ENCODE data around the gene FIBP. TPM values are rescaled to one million over a fixed set of nuclear protein-coding genes. Genes with fewer than 3 reads are reported as not detected.
A peak's percentile ranks its signal among the peaks of the same experiment; 100 is the strongest.

The FIBP gene
- total and polyA plus RNA-seq, 10 of the 15 experiments (the other 5 are each of a cell fraction or from before 2014, with no cell fraction given), result 65.1 to 182 (median 94.6) TPM

DNA sequence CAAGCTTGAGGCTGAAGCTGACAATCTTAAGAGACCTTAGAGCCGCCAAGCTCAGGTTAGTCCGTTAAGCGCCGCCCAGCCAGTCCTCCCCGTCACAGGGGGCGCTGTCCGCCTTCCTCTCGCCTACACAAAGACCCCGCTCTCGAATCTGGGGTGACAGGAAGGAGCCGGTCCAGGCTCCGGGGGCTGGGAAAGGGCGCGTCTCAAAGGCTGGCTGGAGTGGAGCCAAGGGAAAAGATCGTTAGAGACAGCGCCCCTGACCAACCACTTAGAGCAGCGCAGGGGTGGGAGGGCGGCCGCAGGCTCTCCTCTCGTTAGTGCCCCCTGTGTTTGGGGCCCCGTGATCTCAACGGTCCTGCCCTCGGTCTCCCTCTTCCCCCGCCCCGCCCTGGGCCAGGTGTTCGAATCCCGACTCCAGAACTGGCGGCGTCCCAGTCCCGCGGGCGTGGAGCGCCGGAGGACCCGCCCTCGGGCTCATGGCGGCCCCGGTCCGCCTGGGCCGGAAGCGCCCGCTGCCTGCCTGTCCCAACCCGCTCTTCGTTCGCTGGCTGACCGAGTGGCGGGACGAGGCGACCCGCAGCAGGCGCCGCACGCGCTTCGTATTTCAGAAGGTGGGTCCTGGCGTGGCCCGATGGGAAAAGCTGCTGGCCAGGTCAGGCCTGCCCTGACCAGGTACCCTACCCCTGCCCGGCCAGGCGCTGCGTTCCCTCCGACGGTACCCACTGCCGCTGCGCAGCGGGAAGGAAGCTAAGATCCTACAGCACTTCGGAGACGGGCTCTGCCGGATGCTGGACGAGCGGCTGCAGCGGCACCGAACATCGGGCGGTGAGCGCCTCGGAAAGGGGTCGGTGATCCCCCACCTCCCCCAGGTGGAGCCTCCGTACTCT is 27.8 kb downstream of the FIBP start, which contains the start of gene MUS81 (continued):
- TF ChIP-seq MXI1 (IDR thresholded peaks at IDR 0.05; ENCODE audit: low read depth, low read length) (peak; percentile 77), IKZF2 (IDR thresholded peaks at IDR 0.05) (peak; percentile 65 to 71), RCOR1 (conservative IDR thresholded peaks at IDR 0.05; ENCODE audit: low read depth, low read length) (0 out of 2 replicates have a peak, but pooled peaks have one; percentile 61), LARP7 (IDR thresholded peaks at IDR 0.05) (peak; percentile 77; the same call in 1 of the 2 replicates), ZNF207 (IDR thresholded peaks at IDR 0.05; ENCODE audit: borderline replicate concordance) (peak; percentile 8; the same call in 1 of the 2 replicates), RAD21 (IDR thresholded peaks at IDR 0.05; ENCODE audit: insufficient read depth, low read depth, low read length) (peak; percentile 9; the same call in 1 of the 2 replicates), SP1 (IDR thresholded peaks at IDR 0.05; ENCODE audit: low read depth, low read length) (peak; percentile 65), NBN (IDR thresholded peaks at IDR 0.05) (peak; percentile 82; the same call in 1 of the 2 replicates), SRF (IDR thresholded peaks at IDR 0.05; ENCODE audit: low read depth in 2 of 2, low read length in 2 of 2) (peak in 1 of 2 experiments; percentile 71; a peak in 1 of 4 replicates), CBX3 (IDR thresholded peaks at IDR 0.05; ENCODE audit: borderline replicate concordance, low read depth) (no peak), TAF1 (IDR thresholded peaks at IDR 0.05; ENCODE audit: borderline replicate concordance, low read depth, low read length) (peak; percentile 88), RAD51 (IDR thresholded peaks at IDR 0.05) (no peak), IRF4 (IDR thresholded peaks at IDR 0.05; ENCODE audit: low read depth, low read length) (0 out of 2 replicates have a peak, but pooled peaks have one; percentile 8)
- TF ChIP-seq, protein P1, sequence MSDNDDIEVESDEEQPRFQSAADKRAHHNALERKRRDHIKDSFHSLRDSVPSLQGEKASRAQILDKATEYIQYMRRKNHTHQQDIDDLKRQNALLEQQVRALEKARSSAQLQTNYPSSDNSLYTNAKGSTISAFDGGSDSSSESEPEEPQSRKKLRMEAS (IDR thresholded peaks at IDR 0.05; ENCODE audit: low read depth, low read length), result peak; percentile 41; the same call in 1 of the 2 replicates
- TF ChIP-seq, protein P2, sequence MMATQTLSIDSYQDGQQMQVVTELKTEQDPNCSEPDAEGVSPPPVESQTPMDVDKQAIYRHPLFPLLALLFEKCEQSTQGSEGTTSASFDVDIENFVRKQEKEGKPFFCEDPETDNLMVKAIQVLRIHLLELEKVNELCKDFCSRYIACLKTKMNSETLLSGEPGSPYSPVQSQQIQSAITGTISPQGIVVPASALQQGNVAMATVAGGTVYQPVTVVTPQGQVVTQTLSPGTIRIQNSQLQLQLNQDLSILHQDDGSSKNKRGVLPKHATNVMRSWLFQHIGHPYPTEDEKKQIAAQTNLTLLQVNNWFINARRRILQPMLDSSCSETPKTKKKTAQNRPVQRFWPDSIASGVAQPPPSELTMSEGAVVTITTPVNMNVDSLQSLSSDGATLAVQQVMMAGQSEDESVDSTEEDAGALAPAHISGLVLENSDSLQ (IDR thresholded peaks at IDR 0.05), result peak; percentile 94
- TF ChIP-seq, protein P3, sequence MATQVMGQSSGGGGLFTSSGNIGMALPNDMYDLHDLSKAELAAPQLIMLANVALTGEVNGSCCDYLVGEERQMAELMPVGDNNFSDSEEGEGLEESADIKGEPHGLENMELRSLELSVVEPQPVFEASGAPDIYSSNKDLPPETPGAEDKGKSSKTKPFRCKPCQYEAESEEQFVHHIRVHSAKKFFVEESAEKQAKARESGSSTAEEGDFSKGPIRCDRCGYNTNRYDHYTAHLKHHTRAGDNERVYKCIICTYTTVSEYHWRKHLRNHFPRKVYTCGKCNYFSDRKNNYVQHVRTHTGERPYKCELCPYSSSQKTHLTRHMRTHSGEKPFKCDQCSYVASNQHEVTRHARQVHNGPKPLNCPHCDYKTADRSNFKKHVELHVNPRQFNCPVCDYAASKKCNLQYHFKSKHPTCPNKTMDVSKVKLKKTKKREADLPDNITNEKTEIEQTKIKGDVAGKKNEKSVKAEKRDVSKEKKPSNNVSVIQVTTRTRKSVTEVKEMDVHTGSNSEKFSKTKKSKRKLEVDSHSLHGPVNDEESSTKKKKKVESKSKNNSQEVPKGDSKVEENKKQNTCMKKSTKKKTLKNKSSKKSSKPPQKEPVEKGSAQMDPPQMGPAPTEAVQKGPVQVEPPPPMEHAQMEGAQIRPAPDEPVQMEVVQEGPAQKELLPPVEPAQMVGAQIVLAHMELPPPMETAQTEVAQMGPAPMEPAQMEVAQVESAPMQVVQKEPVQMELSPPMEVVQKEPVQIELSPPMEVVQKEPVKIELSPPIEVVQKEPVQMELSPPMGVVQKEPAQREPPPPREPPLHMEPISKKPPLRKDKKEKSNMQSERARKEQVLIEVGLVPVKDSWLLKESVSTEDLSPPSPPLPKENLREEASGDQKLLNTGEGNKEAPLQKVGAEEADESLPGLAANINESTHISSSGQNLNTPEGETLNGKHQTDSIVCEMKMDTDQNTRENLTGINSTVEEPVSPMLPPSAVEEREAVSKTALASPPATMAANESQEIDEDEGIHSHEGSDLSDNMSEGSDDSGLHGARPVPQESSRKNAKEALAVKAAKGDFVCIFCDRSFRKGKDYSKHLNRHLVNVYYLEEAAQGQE (IDR thresholded peaks at IDR 0.05; ENCODE audit: low read depth, low read length), result 0 out of 2 replicates have a peak, but pooled peaks have one; percentile 38
- TF ChIP-seq, protein P4, sequence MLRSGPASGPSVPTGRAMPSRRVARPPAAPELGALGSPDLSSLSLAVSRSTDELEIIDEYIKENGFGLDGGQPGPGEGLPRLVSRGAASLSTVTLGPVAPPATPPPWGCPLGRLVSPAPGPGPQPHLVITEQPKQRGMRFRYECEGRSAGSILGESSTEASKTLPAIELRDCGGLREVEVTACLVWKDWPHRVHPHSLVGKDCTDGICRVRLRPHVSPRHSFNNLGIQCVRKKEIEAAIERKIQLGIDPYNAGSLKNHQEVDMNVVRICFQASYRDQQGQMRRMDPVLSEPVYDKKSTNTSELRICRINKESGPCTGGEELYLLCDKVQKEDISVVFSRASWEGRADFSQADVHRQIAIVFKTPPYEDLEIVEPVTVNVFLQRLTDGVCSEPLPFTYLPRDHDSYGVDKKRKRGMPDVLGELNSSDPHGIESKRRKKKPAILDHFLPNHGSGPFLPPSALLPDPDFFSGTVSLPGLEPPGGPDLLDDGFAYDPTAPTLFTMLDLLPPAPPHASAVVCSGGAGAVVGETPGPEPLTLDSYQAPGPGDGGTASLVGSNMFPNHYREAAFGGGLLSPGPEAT (IDR thresholded peaks at IDR 0.05; ENCODE audit: low read depth), result peak; percentile 79; the same call in 1 of the 2 replicates
- TF ChIP-seq, protein P5, sequence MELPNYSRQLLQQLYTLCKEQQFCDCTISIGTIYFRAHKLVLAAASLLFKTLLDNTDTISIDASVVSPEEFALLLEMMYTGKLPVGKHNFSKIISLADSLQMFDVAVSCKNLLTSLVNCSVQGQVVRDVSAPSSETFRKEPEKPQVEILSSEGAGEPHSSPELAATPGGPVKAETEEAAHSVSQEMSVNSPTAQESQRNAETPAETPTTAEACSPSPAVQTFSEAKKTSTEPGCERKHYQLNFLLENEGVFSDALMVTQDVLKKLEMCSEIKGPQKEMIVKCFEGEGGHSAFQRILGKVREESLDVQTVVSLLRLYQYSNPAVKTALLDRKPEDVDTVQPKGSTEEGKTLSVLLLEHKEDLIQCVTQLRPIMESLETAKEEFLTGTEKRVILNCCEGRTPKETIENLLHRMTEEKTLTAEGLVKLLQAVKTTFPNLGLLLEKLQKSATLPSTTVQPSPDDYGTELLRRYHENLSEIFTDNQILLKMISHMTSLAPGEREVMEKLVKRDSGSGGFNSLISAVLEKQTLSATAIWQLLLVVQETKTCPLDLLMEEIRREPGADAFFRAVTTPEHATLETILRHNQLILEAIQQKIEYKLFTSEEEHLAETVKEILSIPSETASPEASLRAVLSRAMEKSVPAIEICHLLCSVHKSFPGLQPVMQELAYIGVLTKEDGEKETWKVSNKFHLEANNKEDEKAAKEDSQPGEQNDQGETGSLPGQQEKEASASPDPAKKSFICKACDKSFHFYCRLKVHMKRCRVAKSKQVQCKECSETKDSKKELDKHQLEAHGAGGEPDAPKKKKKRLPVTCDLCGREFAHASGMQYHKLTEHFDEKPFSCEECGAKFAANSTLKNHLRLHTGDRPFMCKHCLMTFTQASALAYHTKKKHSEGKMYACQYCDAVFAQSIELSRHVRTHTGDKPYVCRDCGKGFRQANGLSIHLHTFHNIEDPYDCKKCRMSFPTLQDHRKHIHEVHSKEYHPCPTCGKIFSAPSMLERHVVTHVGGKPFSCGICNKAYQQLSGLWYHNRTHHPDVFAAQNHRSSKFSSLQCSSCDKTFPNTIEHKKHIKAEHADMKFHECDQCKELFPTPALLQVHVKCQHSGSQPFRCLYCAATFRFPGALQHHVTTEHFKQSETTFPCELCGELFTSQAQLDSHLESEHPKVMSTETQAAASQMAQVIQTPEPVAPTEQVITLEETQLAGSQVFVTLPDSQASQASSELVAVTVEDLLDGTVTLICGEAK (IDR thresholded peaks at IDR 0.05; ENCODE audit: borderline replicate concordance), result peak; percentile 80; the same call in 1 of the 2 replicates

Measured in GM12878 (cell line).